ENCODE data around the gene RAB36. TPM values are rescaled to one million over a fixed set of nuclear protein-coding genes. Genes with fewer than 3 reads are reported as not detected.

The RAB36 gene
- total and polyA plus RNA-seq, 2 donors (not counting 1 experiment from before 2014, with no cell fraction given): 1.1 to 3.3 TPM

DNA sequence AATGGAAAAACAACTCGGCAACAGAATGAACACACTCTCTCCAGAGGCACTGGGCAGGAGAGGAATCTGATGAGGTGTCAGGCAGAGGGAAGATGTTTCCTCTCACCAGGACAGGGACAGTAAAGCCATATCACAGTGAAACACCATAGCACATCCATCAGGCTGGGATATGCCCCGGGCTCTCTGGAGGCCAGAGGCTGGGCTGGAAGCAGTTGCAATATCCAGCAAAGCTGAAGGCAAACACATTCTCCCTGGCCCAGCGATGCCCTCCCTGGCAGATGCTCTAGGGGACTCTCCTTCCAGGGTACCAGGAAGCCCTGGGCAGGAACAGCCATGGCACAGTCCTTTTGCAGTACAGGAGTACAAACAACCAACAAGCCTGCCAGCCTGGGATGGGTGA, 14.6 kb upstream of the RAB36 start:
- Histone ChIP-seq H3K79me2 (ENCODE audit: control insufficient read depth, insufficient read depth, low read length) (no peaks in the 10 kb centered on the region), H3K36me3 (replicated peaks in 1 of 2; ENCODE audit: control extremely low read depth in 1 of 2, control insufficient read depth in 1 of 2, extremely low read depth in 1 of 2, insufficient read depth in 2 of 2, low read length in 1 of 2) (no peaks in the 10 kb centered on the region), H3K9ac (ENCODE audit: low read length) (no peak overlapping the region), H3K4me1 (ENCODE audit: control insufficient read depth in 2 of 2, insufficient read depth in 2 of 2, low read length in 2 of 2) (no peaks in the 10 kb centered on the region), H3K4me3 (ENCODE audit: control extremely low read depth in 1 of 5, extremely low read depth in 1 of 5, insufficient read depth in 1 of 5, low read depth in 2 of 5, low read length in 4 of 5) (no peak overlapping the region), H2AFZ (ENCODE audit: insufficient read depth, low read depth, low read length, poor library complexity, severe bottlenecking) (no peak overlapping the region), H3K4me2 (replicated peaks; ENCODE audit: low read depth, low read length, poor library complexity, severe bottlenecking) (no peak overlapping the region), H3K27ac (ENCODE audit: low read length in 2 of 2) (no peak overlapping the region), H4K20me1 (ENCODE audit: control insufficient read depth, insufficient read depth, low read length, poor library complexity, severe bottlenecking) (no peaks in the 10 kb centered on the region), H3K9me3 (ENCODE audit: control extremely low read depth in 1 of 3, control insufficient read depth in 2 of 3, insufficient read depth in 1 of 3, low read length in 2 of 3) (no peaks in the 10 kb centered on the region), H3K27me3 (replicated peaks in 1 of 4; ENCODE audit: control extremely low read depth in 1 of 4, control insufficient read depth in 3 of 4, insufficient read depth in 4 of 4, low read length in 3 of 4) (no peaks in the 10 kb centered on the region)
- H3K4me1 Mint-ChIP-seq: peaks cover 4% of the 10 kb centered on the region
- CTCF ChIA-PET: interaction anchor here (1.0 to 17.0 kb wide), 7 partner anchors 42 to 320 kb away, joined by 3 to 556 read pairs (median 3); no protein-coding TSS in a partner anchor
- no peak for DNase-seq
- peak overlapping the region; percentile 26 for H3K27ac Mint-ChIP-seq
- H3K27me3 Mint-ChIP-seq: no peaks in the 10 kb centered on the region
- no peak for ATAC-seq (ENCODE audit: low read depth)
- POLR2A ChIA-PET: no interaction called here
- intact Hi-C loops (cut with micrococcal nuclease): loop anchor here (10.0 kb wide), 1 partner anchor 76 kb away; no protein-coding TSS in a partner anchor
- no peaks in the 10 kb centered on the region for H3K9me3 Mint-ChIP-seq (ENCODE audit: insufficient read depth)
- TF ChIP-seq, protein P1, sequence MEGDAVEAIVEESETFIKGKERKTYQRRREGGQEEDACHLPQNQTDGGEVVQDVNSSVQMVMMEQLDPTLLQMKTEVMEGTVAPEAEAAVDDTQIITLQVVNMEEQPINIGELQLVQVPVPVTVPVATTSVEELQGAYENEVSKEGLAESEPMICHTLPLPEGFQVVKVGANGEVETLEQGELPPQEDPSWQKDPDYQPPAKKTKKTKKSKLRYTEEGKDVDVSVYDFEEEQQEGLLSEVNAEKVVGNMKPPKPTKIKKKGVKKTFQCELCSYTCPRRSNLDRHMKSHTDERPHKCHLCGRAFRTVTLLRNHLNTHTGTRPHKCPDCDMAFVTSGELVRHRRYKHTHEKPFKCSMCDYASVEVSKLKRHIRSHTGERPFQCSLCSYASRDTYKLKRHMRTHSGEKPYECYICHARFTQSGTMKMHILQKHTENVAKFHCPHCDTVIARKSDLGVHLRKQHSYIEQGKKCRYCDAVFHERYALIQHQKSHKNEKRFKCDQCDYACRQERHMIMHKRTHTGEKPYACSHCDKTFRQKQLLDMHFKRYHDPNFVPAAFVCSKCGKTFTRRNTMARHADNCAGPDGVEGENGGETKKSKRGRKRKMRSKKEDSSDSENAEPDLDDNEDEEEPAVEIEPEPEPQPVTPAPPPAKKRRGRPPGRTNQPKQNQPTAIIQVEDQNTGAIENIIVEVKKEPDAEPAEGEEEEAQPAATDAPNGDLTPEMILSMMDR (IDR thresholded peaks at IDR 0.05): no peak
- TF ChIP-seq EZH2 (IDR thresholded peaks at IDR 0.05; ENCODE audit: borderline replicate concordance, insufficient read depth, low read depth, low read length, poor library complexity, severe bottlenecking): no peak
- no peak overlapping the region for H3K4me3 Mint-ChIP-seq
- 76% methylated on average over 2 of the region's 3 CpGs for WGBS (ENCODE audit: insufficient coverage)

DNA sequence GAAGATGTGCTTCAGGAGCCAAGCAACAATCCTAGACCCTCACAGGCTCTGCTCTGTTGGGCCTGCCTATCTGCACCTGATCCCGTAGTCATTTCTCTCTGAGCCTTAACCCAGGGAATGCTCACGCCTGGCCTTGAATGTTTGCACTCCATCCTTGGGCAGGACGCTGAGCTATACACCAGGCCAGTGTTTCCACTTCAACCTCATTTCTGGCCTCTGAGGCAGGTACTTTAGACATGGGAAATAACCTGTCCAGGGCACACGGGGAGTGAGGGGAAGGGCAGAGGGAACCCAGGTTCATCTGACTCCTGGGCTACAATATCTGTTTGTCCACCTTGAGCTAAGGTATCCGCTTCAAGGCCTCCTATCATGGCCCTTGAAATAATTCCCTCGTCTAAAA, 13.3 kb upstream of the RAB36 start:
- H3K4me1 ChIP-seq (ENCODE audit: control insufficient read depth in 2 of 2, insufficient read depth in 2 of 2, low read length in 2 of 2): peaks cover 9 to 11% of the 10 kb centered on the region in 2 donors
- Mint-ChIP-seq H3K9me3 (ENCODE audit: insufficient read depth) (no peaks in the 10 kb centered on the region), H3K27me3 (no peaks in the 10 kb centered on the region), H3K27ac (no peak overlapping the region), H3K4me3 (no peak overlapping the region), H3K4me1 (peaks cover 14% of the 10 kb centered on the region)
- no peak overlapping the region for H2AFZ ChIP-seq (ENCODE audit: insufficient read depth, low read depth, low read length, poor library complexity, severe bottlenecking)
- H3K27ac ChIP-seq (ENCODE audit: low read length in 2 of 2): no peak overlapping the region
- no peaks in the 10 kb centered on the region for H3K9me3 ChIP-seq (ENCODE audit: control extremely low read depth in 1 of 3, control insufficient read depth in 2 of 3, insufficient read depth in 1 of 3, low read length in 2 of 3)
- CTCF ChIA-PET: interaction anchor here (1.1 to 17.0 kb wide), 8 partner anchors 32 to 254 kb away, joined by 3 to 556 read pairs (median 3); no protein-coding TSS in a partner anchor
- WGBS (ENCODE audit: insufficient coverage): 94% methylated on average over 6 of the region's 6 CpGs
- DNase-seq (no peak), ATAC-seq (ENCODE audit: low read depth) (no peak)
- H3K79me2 ChIP-seq (ENCODE audit: control insufficient read depth, insufficient read depth, low read length): no peaks in the 10 kb centered on the region
- TF ChIP-seq EZH2 (IDR thresholded peaks at IDR 0.05; ENCODE audit: borderline replicate concordance, insufficient read depth, low read depth, low read length, poor library complexity, severe bottlenecking): no peak
- TF ChIP-seq, protein P1 (IDR thresholded peaks at IDR 0.05): no peak
- no peak overlapping the region for H3K4me3 ChIP-seq (ENCODE audit: control extremely low read depth in 1 of 5, extremely low read depth in 1 of 5, insufficient read depth in 1 of 5, low read depth in 2 of 5, low read length in 4 of 5)
- H3K9ac ChIP-seq (ENCODE audit: low read length): no peak overlapping the region
- no peak overlapping the region for H3K4me2 ChIP-seq (replicated peaks; ENCODE audit: low read depth, low read length, poor library complexity, severe bottlenecking)
- intact Hi-C loops (cut with micrococcal nuclease): loop anchor here (10.0 kb wide), 1 partner anchor 77 kb away; no protein-coding TSS in a partner anchor
- no peaks in the 10 kb centered on the region for H3K36me3 ChIP-seq (replicated peaks in 1 of 2; ENCODE audit: control extremely low read depth in 1 of 2, control insufficient read depth in 1 of 2, extremely low read depth in 1 of 2, insufficient read depth in 2 of 2, low read length in 1 of 2)
- no peaks in the 10 kb centered on the region for H3K27me3 ChIP-seq (replicated peaks in 1 of 4; ENCODE audit: control extremely low read depth in 1 of 4, control insufficient read depth in 3 of 4, insufficient read depth in 4 of 4, low read length in 3 of 4)
- H4K20me1 ChIP-seq (ENCODE audit: control insufficient read depth, insufficient read depth, low read length, poor library complexity, severe bottlenecking): no peaks in the 10 kb centered on the region
- POLR2A ChIA-PET: no interaction called here

Measured in B cell (primary cell).